CD8-positive, alpha-beta memory T cell (primary cell): Measurements from ENCODE around the gene KCNQ5. TPM values are rescaled to one million over a fixed set of nuclear protein-coding genes. Genes with fewer than 3 reads are reported as not detected.
"Not testable (repeated sequence)": the region's sequence is repeated elsewhere in the genome, so short reads cannot be mapped to it uniquely, and the experiment has no call there.

Source experiments
- CTCF ChIA-PET: fragments of 350-600 bp; sonication (Branson Sonifier 250); formaldehyde crosslinking; loops from one replicate; lab custom pipeline; 2021; ENCODE audit warnings: antibody characterized with exemption; lab: Charles Lee
- POLR2A ChIA-PET: fragments of 350-600 bp; sonication (Branson Sonifier 250); formaldehyde crosslinking; loops from one replicate; lab custom pipeline; 2021; ENCODE audit warnings: antibody characterized with exemption; lab: Charles Lee
- DNase-seq, 5 donors: peaks; one replicate each; pipeline versions ENCODE4 v3.0.0 to v3.0.0-alpha.2; 2020 to 2022; ENCODE audit warnings: mixed read lengths in 1 of 5
- H3K27ac ChIP-seq: one replicate; pipeline ENCODE4 v1.7.0; 2013; ENCODE audit warnings: low read depth, mild to moderate bottlenecking, low read length, moderate library complexity
- H3K27me3 ChIP-seq: 2 replicates; pipeline ENCODE4 v1.7.0; 2013; ENCODE audit warnings: low read length, mild to moderate bottlenecking; ENCODE audit not compliant: insufficient read depth, poor library complexity, severe bottlenecking
- H3K36me3 ChIP-seq: 2 replicates; pipeline ENCODE4 v1.7.0; 2013; ENCODE audit warnings: mild to moderate bottlenecking, low read length, moderate library complexity; ENCODE audit not compliant: insufficient read depth
- H3K4me1 ChIP-seq: 2 replicates; pipeline ENCODE4 v1.7.0; 2013; ENCODE audit warnings: mild to moderate bottlenecking, low read length, moderate library complexity; ENCODE audit not compliant: insufficient read depth
- H3K4me3 ChIP-seq: 2 replicates; pipeline ENCODE4 v1.7.0; 2013; ENCODE audit warnings: mild to moderate bottlenecking, low read length
- H3K9me3 ChIP-seq: 2 replicates; pipeline ENCODE4 v1.7.0; 2013; ENCODE audit warnings: mild to moderate bottlenecking, low read length
- H3K27ac Mint-ChIP-seq, 8 donors: one replicate each; pipeline ENCODE4 v1.8.0; 2020 to 2021; ENCODE audit warnings: mixed read lengths in 8 of 8, mild to moderate bottlenecking in 6 of 8, inconsistent platforms in 3 of 8, moderate library complexity in 3 of 8
- H3K27me3 Mint-ChIP-seq, 2 donors: one replicate each; pipeline ENCODE4 v1.8.0; 2020 to 2021; ENCODE audit warnings: mixed read lengths in 2 of 2, mild to moderate bottlenecking in 1 of 2, moderate library complexity in 1 of 2
- H3K36me3 Mint-ChIP-seq, 3 donors: one replicate each; pipeline ENCODE4 v1.8.0; 2020 to 2021; ENCODE audit warnings: mixed read lengths in 3 of 3, inconsistent platforms in 1 of 3, mild to moderate bottlenecking in 1 of 3
- H3K4me1 Mint-ChIP-seq, 3 donors: one replicate each; pipeline ENCODE4 v1.8.0; 2020 to 2021; ENCODE audit warnings: mixed read lengths in 3 of 3, inconsistent platforms in 1 of 3, mild to moderate bottlenecking in 1 of 3
- H3K4me3 Mint-ChIP-seq, 7 donors: one replicate each; pipeline ENCODE4 v1.8.0; 2020 to 2021; ENCODE audit warnings: mixed read lengths in 7 of 7, mild to moderate bottlenecking in 6 of 7, moderate library complexity in 4 of 7, inconsistent platforms in 2 of 7
- H3K9me3 Mint-ChIP-seq, 5 donors: one replicate each; pipeline ENCODE4 v1.8.0; 2020 to 2022; ENCODE audit warnings: mixed read lengths in 5 of 5, mild to moderate bottlenecking in 3 of 5, moderate library complexity in 2 of 5, inconsistent platforms in 1 of 5
- polyA plus RNA-seq: library from polyadenylated mRNA; unstranded; fragments of 300-500 nt; fragmentation: Illumina TruSeq; gene quantifications from one replicate; pipeline ENCODE4 v1.2.3, GENCODE V29; 2021
- total RNA-seq, 2 experiments: library from RNA; stranded (reverse); gene quantifications; one replicate each; pipeline ENCODE4 v1.2.3, GENCODE V29; 2021

KCNQ5 gene
- total and polyA plus RNA-seq, 3 experiments from 2014 or later = 0.85 to 8.5 (median 7.9) TPM

- no peak overlapping the region for H3K27ac Mint-ChIP-seq
- CTCF ChIA-PET = no interaction called here
- Histone ChIP-seq H3K27me3 (no peaks in the 10 kb centered on the region), H3K36me3 (no peaks in the 10 kb centered on the region), H3K27ac (no peak overlapping the region), H3K9me3 (no peaks in the 10 kb centered on the region), H3K4me1 (no peaks in the 10 kb centered on the region), H3K4me3 (no peak overlapping the region)
- peaks cover 0 to 3% (median 0%) of the 10 kb centered on the region in 3 donors for H3K36me3 Mint-ChIP-seq
- no peaks in the 10 kb centered on the region for H3K27me3 Mint-ChIP-seq
- H3K9me3 Mint-ChIP-seq = no peaks in the 10 kb centered on the region
- no peak overlapping the region for H3K4me3 Mint-ChIP-seq
- no peak for DNase-seq
- no peaks in the 10 kb centered on the region for H3K4me1 Mint-ChIP-seq
- POLR2A ChIA-PET = no interaction called here
Measured at GRCh38 chr6:72969666-72970065, 347.8 kb downstream of the KCNQ5 start.

GRCh38 chr6:72972579-72972978, 350.7 kb downstream of the KCNQ5 start:
- no peaks in the 10 kb centered on the region for H3K4me1 ChIP-seq
- H3K27ac ChIP-seq = no peak overlapping the region
- H3K9me3 ChIP-seq = no peaks in the 10 kb centered on the region
- Mint-ChIP-seq H3K9me3 (peaks cover 0 to 3% (median 0%) of the 10 kb centered on the region in 5 donors), H3K27ac (no peak overlapping the region), H3K36me3 (peaks cover 0 to 3% (median 0%) of the 10 kb centered on the region in 3 donors), H3K4me3 (no peak overlapping the region), H3K27me3 (no peaks in the 10 kb centered on the region), H3K4me1 (peaks cover 0 to 3% (median 0%) of the 10 kb centered on the region in 3 donors)
- no peaks in the 10 kb centered on the region for H3K27me3 ChIP-seq
- H3K36me3 ChIP-seq = no peaks in the 10 kb centered on the region
- no peak overlapping the region for H3K4me3 ChIP-seq
- no peak for DNase-seq
- ChIA-PET POLR2A (no interaction called here), CTCF (no interaction called here)

DNA sequence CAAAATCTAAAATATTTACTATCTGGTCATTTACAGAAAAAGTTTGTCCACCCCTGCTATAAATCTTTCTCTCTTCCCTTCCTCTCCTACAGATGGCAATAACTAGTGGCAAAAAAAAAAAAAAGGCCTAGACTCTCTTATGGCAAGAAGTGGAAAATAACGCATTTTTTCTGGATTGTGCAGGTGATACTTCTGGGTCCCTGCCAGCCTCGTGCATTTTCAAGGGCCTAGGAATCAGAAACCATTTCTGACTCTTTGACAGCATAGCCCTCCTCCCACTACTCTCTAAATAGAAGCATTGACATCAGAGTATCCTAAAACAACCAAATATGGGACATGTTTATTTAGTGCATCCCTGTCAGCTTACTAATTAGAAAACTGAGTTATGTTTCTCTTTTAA, 352.4 kb downstream of the KCNQ5 start:
- Histone ChIP-seq H3K27ac (no peak overlapping the region), H3K27me3 (no peaks in the 10 kb centered on the region), H3K9me3 (no peaks in the 10 kb centered on the region), H3K4me1 (no peaks in the 10 kb centered on the region), H3K36me3 (no peaks in the 10 kb centered on the region), H3K4me3 (no peak overlapping the region)
- ChIA-PET POLR2A (no interaction called here), CTCF (no interaction called here)
- Mint-ChIP-seq H3K27ac (no peak overlapping the region), H3K9me3 (peaks cover 0 to 12% (median 10%) of the 10 kb centered on the region in 5 donors), H3K27me3 (no peaks in the 10 kb centered on the region), H3K4me3 (no peak overlapping the region), H3K36me3 (peaks cover 0 to 11% (median 0%) of the 10 kb centered on the region in 3 donors), H3K4me1 (peaks cover 0 to 3% (median 0%) of the 10 kb centered on the region in 3 donors)
- no peak for DNase-seq

DNA sequence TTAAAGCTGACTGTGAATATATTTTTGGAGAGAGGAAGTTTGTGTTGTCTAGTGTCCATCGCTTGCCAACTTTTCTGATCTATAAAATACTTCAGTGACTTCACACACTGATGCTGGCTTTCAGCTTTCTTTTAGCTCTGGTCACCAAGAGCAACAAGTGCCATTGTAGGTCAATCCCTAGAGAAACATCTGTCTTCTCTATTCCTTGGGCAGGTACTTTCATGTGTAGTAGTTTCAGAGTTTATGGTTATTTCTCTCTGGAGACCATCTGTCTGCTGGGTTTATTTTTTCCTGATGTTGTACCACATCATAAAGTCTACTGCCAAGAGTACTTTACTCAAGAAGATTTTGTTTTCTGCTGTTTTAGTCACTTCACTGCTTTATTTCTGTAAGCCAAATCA, 353.5 kb downstream of the KCNQ5 start:
- H3K36me3 Mint-ChIP-seq = peaks cover 0 to 8% (median 0%) of the 10 kb centered on the region in 3 donors

DNA sequence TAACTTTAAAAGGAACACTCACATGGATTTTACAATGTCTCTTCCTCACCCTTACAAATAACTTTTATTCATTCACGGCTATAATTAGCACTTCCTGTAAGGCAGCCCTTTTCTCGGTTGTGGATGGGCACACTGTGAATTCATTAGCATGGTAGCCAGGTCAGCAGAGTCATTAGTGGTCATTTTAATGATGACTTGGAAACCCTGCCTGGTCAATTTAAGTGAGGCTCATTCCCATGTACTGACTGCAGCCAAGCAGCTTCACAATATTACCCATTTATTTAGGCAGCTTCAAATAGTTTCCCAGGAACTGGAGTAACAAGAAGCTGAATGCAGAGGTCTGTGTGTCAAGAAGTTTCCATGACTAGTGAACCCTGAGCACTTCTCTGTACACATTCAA, 354.6 kb downstream of the KCNQ5 start:
- H3K27ac ChIP-seq = no peak overlapping the region
- Mint-ChIP-seq H3K36me3 (peaks cover 0 to 9% (median 0%) of the 10 kb centered on the region in 3 donors), H3K4me1 (peaks cover 0 to 3% (median 0%) of the 10 kb centered on the region in 3 donors), H3K27ac (no peak overlapping the region), H3K27me3 (no peaks in the 10 kb centered on the region), H3K4me3 (no peak overlapping the region), H3K9me3 (peaks cover 0 to 23% (median 20%) of the 10 kb centered on the region in 5 donors)
- no peaks in the 10 kb centered on the region for H3K4me1 ChIP-seq
- ChIA-PET POLR2A (no interaction called here), CTCF (no interaction called here)
- H3K27me3 ChIP-seq = no peaks in the 10 kb centered on the region
- H3K9me3 ChIP-seq = no peaks in the 10 kb centered on the region
- no peak overlapping the region for H3K4me3 ChIP-seq
- no peak for DNase-seq
- H3K36me3 ChIP-seq = no peaks in the 10 kb centered on the region

More for the DNA sequence above, 353.5 kb downstream of the KCNQ5 start:
- H3K9me3 Mint-ChIP-seq = peaks cover 0 to 18% (median 18%) of the 10 kb centered on the region in 5 donors
- Histone ChIP-seq H3K4me3 (no peak overlapping the region), H3K4me1 (no peaks in the 10 kb centered on the region), H3K9me3 (no peaks in the 10 kb centered on the region), H3K27me3 (no peaks in the 10 kb centered on the region), H3K36me3 (no peaks in the 10 kb centered on the region), H3K27ac (no peak overlapping the region)
- H3K27ac Mint-ChIP-seq = no peak overlapping the region
- ChIA-PET POLR2A (no interaction called here), CTCF (no interaction called here)
- DNase-seq = no peak
- peaks cover 0 to 3% (median 0%) of the 10 kb centered on the region in 3 donors for H3K4me1 Mint-ChIP-seq
- H3K27me3 Mint-ChIP-seq = no peaks in the 10 kb centered on the region
- no peak overlapping the region for H3K4me3 Mint-ChIP-seq

DNA sequence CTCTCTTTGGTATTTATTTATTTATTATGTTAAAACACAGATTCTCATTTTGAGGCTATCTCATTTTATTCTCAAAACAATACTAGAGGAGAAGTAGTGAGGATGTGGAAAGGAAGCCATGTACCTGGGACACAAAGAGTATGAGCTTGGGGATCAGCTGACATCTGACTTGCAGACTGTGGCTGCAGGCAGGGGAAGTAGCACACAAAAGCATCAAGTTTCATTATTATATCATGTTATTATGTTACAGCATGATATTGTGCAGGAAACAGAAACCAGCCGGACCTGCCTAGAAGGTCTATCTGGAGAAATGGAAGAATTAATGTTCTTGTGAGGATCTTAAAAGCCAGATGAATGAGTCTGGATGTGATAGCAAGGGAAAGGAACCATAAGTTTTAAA, 355.2 kb downstream of the KCNQ5 start:
- Histone ChIP-seq H3K4me3 (no peak overlapping the region), H3K27ac (no peak overlapping the region), H3K27me3 (no peaks in the 10 kb centered on the region), H3K4me1 (no peaks in the 10 kb centered on the region), H3K9me3 (no peaks in the 10 kb centered on the region), H3K36me3 (no peaks in the 10 kb centered on the region)
- no peak for DNase-seq
- peaks cover 0 to 3% (median 0%) of the 10 kb centered on the region in 3 donors for H3K4me1 Mint-ChIP-seq
- POLR2A ChIA-PET = no interaction called here
- CTCF ChIA-PET = no interaction called here
- no peaks in the 10 kb centered on the region for H3K27me3 Mint-ChIP-seq
- H3K36me3 Mint-ChIP-seq = peaks cover 0 to 15% (median 0%) of the 10 kb centered on the region in 3 donors
- peaks cover 0 to 29% (median 21%) of the 10 kb centered on the region in 5 donors for H3K9me3 Mint-ChIP-seq
- H3K4me3 Mint-ChIP-seq = no peak overlapping the region
- H3K27ac Mint-ChIP-seq = no peak overlapping the region

- peaks cover 0 to 22% (median 0%) of the 10 kb centered on the region in 3 donors for H3K36me3 Mint-ChIP-seq
- H3K9me3 Mint-ChIP-seq = peaks cover 0 to 40% (median 21%) of the 10 kb centered on the region in 5 donors
- H3K36me3 ChIP-seq, H3K4me3 Mint-ChIP-seq, H3K27ac Mint-ChIP-seq, POLR2A ChIA-PET, CTCF ChIA-PET, H3K4me1 ChIP-seq, H3K27ac ChIP-seq, H3K4me3 ChIP-seq, H3K9me3 ChIP-seq, H3K4me1 Mint-ChIP-seq, H3K27me3 ChIP-seq, DNase-seq, H3K27me3 Mint-ChIP-seq: not testable (repeated sequence)
Measured at GRCh38 chr6:72978808-72979207, 356.9 kb downstream of the KCNQ5 start.

GRCh38 chr6:72984189-72984831, 362.4 kb downstream of the KCNQ5 start:
- POLR2A ChIA-PET, H3K27ac ChIP-seq, H3K4me3 ChIP-seq, DNase-seq, H3K4me1 ChIP-seq, H3K27me3 Mint-ChIP-seq, H3K27ac Mint-ChIP-seq, CTCF ChIA-PET, H3K36me3 ChIP-seq, H3K4me1 Mint-ChIP-seq, H3K9me3 ChIP-seq, H3K4me3 Mint-ChIP-seq, H3K27me3 ChIP-seq: not testable (repeated sequence)
- Mint-ChIP-seq H3K9me3 (peaks cover 16 to 55% (median 19%) of the 10 kb centered on the region in 5 donors), H3K36me3 (peaks cover 0 to 30% (median 2%) of the 10 kb centered on the region in 3 donors)
